K562 (cell line): Measurements from ENCODE around the gene SIRT7. TPM values are rescaled to one million over a fixed set of nuclear protein-coding genes. Genes with fewer than 3 reads are reported as not detected.
A peak's percentile ranks its signal among the peaks of the same experiment; 100 is the strongest.

ENCODE experiments used
- ATAC-seq: fragments of 200-7000 bp; cut with Tn5 transposase; 3 replicates; pipeline ENCODE4 v1.9.1; 2020; ENCODE audit warnings: moderate library complexity
- BruUV-seq: library from RNA; stranded (reverse); fragments of 400-500 nt; replicated peaks from 2 replicates; lab custom pipeline; 2021; lab: Mats Ljungman, UMichigan
- CTCF ChIA-PET: fragments of 300-600 bp; formaldehyde crosslinking; extraction: SDS; loops from one replicate; lab custom pipeline; 2021; ENCODE audit warnings: low intra/inter-chr PET ratio; lab: Yijun Ruan, JAX
- POLR2A ChIA-PET: fragments of 300-600, 350-650 bp; sonication (Branson Sonifier 250); formaldehyde crosslinking; extraction: SDS; loops from one replicate; lab custom pipeline; 2021; ENCODE audit warnings: antibody characterized with exemption, inconsistent platforms; lab: Yijun Ruan, JAX
- DNase-seq, 4 experiments: peaks; one replicate each; pipeline versions ENCODE4 v3.0.0 to v3.0.0-alpha.2; 2011 to 2018; ENCODE audit warnings: low spot score in 3 of 4, mixed read lengths in 3 of 4; ENCODE audit errors: extremely low read depth in 1 of 4
- FAIRE-seq: peaks from 2 replicates; lab custom pipeline; 2011; peaks lifted over from hg19 to GRCh38; lab: Jason Lieb, UNC
- H2AFZ ChIP-seq: 2 replicates; pipeline ENCODE4 v1.6.0; 2011; ENCODE audit warnings: low read depth, low read length, control low read depth, inconsistent platforms
- H3K27ac ChIP-seq: fragments of 200-600 bp; 3 replicates; pipeline ENCODE4 v1.8.0; 2011; ENCODE audit warnings: low read depth, mild to moderate bottlenecking, control low read depth, inconsistent platforms, low read length, moderate library complexity, mixed read lengths; ENCODE audit errors: extremely low read depth
- H3K27me3 ChIP-seq, 2 experiments: fragments of 300-600 bp in 1 of 2; 2 replicates in 1 of 2; 3 replicates in 1 of 2; pipeline versions ENCODE4 v1.6.0 to v1.8.0; 2011; ENCODE audit warnings: inconsistent platforms in 2 of 2, low read length in 2 of 2, mild to moderate bottlenecking in 1 of 2, mixed read lengths in 1 of 2, moderate library complexity in 1 of 2; ENCODE audit not compliant: control insufficient read depth in 2 of 2, insufficient read depth in 2 of 2
- H3K36me3 ChIP-seq: fragments of 300-600 bp; 3 replicates; pipeline ENCODE4 v1.8.0; 2011; ENCODE audit warnings: mild to moderate bottlenecking, low read length, inconsistent platforms; ENCODE audit not compliant: control insufficient read depth, insufficient read depth
- H3K4me1 ChIP-seq, 2 experiments: fragments of 200-600 bp in 1 of 2; replicated peaks in 1 of 2; 2 replicates in 1 of 2; 3 replicates in 1 of 2; pipeline versions ENCODE4 v1.5.1 to v1.8.0; 2011; ENCODE audit warnings: inconsistent platforms in 2 of 2, low read length in 2 of 2, mild to moderate bottlenecking in 1 of 2, mixed read lengths in 1 of 2, moderate library complexity in 1 of 2; ENCODE audit not compliant: control insufficient read depth in 2 of 2, insufficient read depth in 2 of 2
- H3K4me2 ChIP-seq: 2 replicates; pipeline ENCODE4 v1.6.1; 2011; ENCODE audit warnings: low read length, control low read depth, inconsistent platforms, mixed read lengths; ENCODE audit not compliant: insufficient read depth
- H3K4me3 ChIP-seq: fragments of 200-600 bp; sonication (generic), shearing (Covaris generic); 2 replicates; pipeline ENCODE4 v1.5.1; 2016; ENCODE audit warnings: control low read depth, inconsistent platforms
- H3K79me2 ChIP-seq: fragments of 200-600 bp; 3 replicates; pipeline ENCODE4 v1.8.0; 2011; ENCODE audit warnings: low read length, inconsistent platforms; ENCODE audit not compliant: control insufficient read depth, insufficient read depth
- H3K9ac ChIP-seq, 2 experiments: 2 replicates each; pipeline versions ENCODE4 v1.6.0 to v1.6.1; 2011; ENCODE audit warnings: low read depth in 2 of 2, low read length in 2 of 2, control low read depth in 1 of 2, inconsistent platforms in 1 of 2, mild to moderate bottlenecking in 1 of 2, mixed read lengths in 1 of 2; ENCODE audit not compliant: insufficient read depth in 1 of 2
- H3K9me1 ChIP-seq: one replicate; pipeline ENCODE4 v1.6.0; 2011; ENCODE audit warnings: inconsistent platforms, mild to moderate bottlenecking, low read length, moderate library complexity; ENCODE audit not compliant: control insufficient read depth, insufficient read depth
- H3K9me3 ChIP-seq: replicated peaks from 2 replicates; pipeline ENCODE4 v1.5.1; 2011; ENCODE audit warnings: low read depth, low read length, inconsistent platforms; ENCODE audit not compliant: control insufficient read depth, insufficient read depth
- H4K20me1 ChIP-seq: replicated peaks from 2 replicates; pipeline ENCODE4 v1.6.1; 2011; ENCODE audit warnings: low read length, inconsistent platforms, mixed read lengths; ENCODE audit not compliant: control insufficient read depth, insufficient read depth
- MBD1 ChIP-seq: fragments of 250-450 bp; sonication (Bioruptor Pico); IDR thresholded peaks from 2 replicates; pipeline ENCODE4 v1.8.0; 2022; ENCODE audit warnings: inconsistent platforms
- RREB1 ChIP-seq: fragments of 250-450 bp; sonication (Bioruptor Pico); IDR thresholded peaks from 2 replicates; pipeline ENCODE4 v1.4.0; 2020
- STAT6 ChIP-seq: sonication (generic); formaldehyde crosslinking; IDR thresholded peaks from 2 replicates; pipeline ENCODE4 v1.8.1; 2023; ENCODE audit warnings: mild to moderate bottlenecking, missing genetic modification reagents
- ZFX ChIP-seq: sonication (generic); formaldehyde crosslinking; IDR thresholded peaks from 2 replicates; pipeline ENCODE4 v1.8.0; 2022; ENCODE audit warnings: mild to moderate bottlenecking, missing genetic modification reagents, moderate library complexity
- WGBS: fragments of 100-300 bp; shearing (Covaris generic); methylation state at CpG from one replicate; pipeline ENCODE4 v1.1.6; 2016; ENCODE audit warnings: low coverage, mixed read lengths; ENCODE audit not compliant: insufficient coverage; ENCODE audit errors: missing lambda C conversion rate; 5-methylcytosine and 5-hydroxymethylcytosine counted together
- in situ Hi-C: fragments of 300-500 bp; cut with MboI; formaldehyde crosslinking; loops from 4 replicates; pipeline ENCODE4 v1.15.0; 2018; ENCODE audit warnings: inconsistent platforms, mixed read lengths
- intact Hi-C: fragments of 100-400 bp; cut with micrococcal nuclease; formaldehyde crosslinking; loops from 2 replicates; pipeline ENCODE4 v1.14.2; 2022
- polyA plus RNA-seq, 8 experiments: library from polyadenylated mRNA; depleted of rRNA in 4 of 8; stranded (reverse) in 5 of 8; unstranded in 3 of 8; fragments of >200 nt; fragmentation: Nextera tagmentation in 2 of 8; fragmentation: Illumina TruSeq in 1 of 8; extraction: Ambion mirVana in 2 of 8; extraction: Trizol in 1 of 8; gene quantifications; 2 replicates each; pipeline versions ENCODE4 v1.2.1 to v1.2.3, GENCODE V29; 2011 to 2014; ENCODE audit warnings: inconsistent platforms in 1 of 8, missing spikeins in 1 of 8
- total RNA-seq, 7 experiments: library from RNA; depleted of rRNA in 6 of 7; stranded (reverse); fragments of >200 nt in 6 of 7; fragmentation: Illumina TruSeq in 2 of 7; extraction: Trizol in 2 of 7; gene quantifications; 2 replicates each; pipeline versions ENCODE4 v1.2.1 to v1.2.3, GENCODE V29; 2011 to 2021; ENCODE audit warnings: low replicate concordance in 1 of 7
- TF ChIP-seq, protein P1 (sequence below): fragments of 250-450 bp; sonication (Bioruptor Pico); IDR thresholded peaks from 2 replicates; pipeline ENCODE4 v1.9.0; 2021; ENCODE audit warnings: mild to moderate bottlenecking, inconsistent platforms

SIRT7 gene
- total and polyA plus RNA-seq, 9 of the 15 experiments (the other 6 are each of a cell fraction or from before 2014, with no cell fraction given), result 1.6 to 54.8 (median 20.3) TPM

DNA sequence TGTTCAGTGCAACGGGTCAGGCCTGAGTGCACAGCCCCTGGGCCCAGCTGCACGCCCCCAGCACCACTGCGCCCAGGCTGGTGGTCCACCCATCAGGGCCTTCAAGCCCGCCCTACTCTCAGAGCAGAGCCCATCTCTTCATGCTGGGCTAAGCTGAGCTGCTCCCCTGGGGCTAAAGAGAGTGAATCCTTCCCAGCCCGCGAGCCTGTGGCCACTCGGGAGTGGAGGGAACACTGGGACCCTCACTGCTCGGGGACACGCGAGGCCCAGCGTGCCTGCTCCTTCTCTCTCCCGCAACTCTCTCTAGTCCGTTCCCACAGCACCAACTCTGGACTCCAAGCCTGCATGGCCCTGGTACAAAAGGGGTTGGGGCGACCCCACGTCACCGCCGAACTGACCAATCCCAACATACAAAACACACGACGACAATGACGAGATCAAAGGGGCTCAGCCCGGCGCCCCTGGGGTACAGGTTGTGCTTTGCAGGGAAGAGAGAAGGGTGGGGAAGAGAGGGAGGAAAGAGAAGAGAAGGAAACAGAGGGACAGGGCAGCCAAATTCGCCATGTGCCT, 4.1 kb upstream of the SIRT7 start:
- 44% methylated on average over 20 of the region's 23 CpGs for WGBS
- H3K9me1 ChIP-seq, result peaks cover 6% of the 10 kb centered on the region
- peaks cover 44% of the 10 kb centered on the region for H3K36me3 ChIP-seq
- peak overlapping the region; percentile 75 to 95 for H3K9ac ChIP-seq
- intact Hi-C loops, result no loop called here
- H3K4me3 ChIP-seq, result peak overlapping the region; percentile 53
- DNase-seq (peak in 3 of 4 experiments; percentile 42 to 53 (median 46)), FAIRE-seq (peak; percentile 67), ATAC-seq (no peak)
- H4K20me1 ChIP-seq, result peaks cover 24% of the 10 kb centered on the region; the same call in 1 of the 2 replicates
- BruUV-seq, result no TSS peak
- ChIA-PET CTCF (interaction anchor here (0.7 kb wide), 1 partner anchor 863 kb away, joined by 4 read pairs; no protein-coding TSS in a partner anchor), POLR2A (interaction anchor here (0.6 to 2.3 kb wide), 4 partner anchors 10 to 61 kb away, joined by 3 to 46 read pairs (median 4); partner anchors contain the start of genes P4HB and PCYT2)
- peak overlapping the region; percentile 89 for H3K4me2 ChIP-seq
- in situ Hi-C loops, result no loop called here
- H3K79me2 ChIP-seq, result peaks cover 97% of the 10 kb centered on the region
- H3K4me1 ChIP-seq, result peaks cover 47 to 95% of the 10 kb centered on the region in 2 experiments
- H3K9me3 ChIP-seq, result no peaks in the 10 kb centered on the region
- no peak overlapping the region for H2AFZ ChIP-seq
- no peaks in the 10 kb centered on the region for H3K27me3 ChIP-seq
- peak overlapping the region; percentile 98 for H3K27ac ChIP-seq
- TF ChIP-seq ZFX (CRISPR knock-in tag), result peak; percentile 24; the same call in 1 of the 2 replicates
- 0 out of 2 replicates have a peak, but pooled peaks have one; percentile 66 for TF ChIP-seq STAT6 (CRISPR knock-in tag)
- TF ChIP-seq, protein P1, sequence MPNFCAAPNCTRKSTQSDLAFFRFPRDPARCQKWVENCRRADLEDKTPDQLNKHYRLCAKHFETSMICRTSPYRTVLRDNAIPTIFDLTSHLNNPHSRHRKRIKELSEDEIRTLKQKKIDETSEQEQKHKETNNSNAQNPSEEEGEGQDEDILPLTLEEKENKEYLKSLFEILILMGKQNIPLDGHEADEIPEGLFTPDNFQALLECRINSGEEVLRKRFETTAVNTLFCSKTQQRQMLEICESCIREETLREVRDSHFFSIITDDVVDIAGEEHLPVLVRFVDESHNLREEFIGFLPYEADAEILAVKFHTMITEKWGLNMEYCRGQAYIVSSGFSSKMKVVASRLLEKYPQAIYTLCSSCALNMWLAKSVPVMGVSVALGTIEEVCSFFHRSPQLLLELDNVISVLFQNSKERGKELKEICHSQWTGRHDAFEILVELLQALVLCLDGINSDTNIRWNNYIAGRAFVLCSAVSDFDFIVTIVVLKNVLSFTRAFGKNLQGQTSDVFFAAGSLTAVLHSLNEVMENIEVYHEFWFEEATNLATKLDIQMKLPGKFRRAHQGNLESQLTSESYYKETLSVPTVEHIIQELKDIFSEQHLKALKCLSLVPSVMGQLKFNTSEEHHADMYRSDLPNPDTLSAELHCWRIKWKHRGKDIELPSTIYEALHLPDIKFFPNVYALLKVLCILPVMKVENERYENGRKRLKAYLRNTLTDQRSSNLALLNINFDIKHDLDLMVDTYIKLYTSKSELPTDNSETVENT, result 0 out of 2 replicates have a peak, but pooled peaks have one; percentile 21
- TF ChIP-seq RREB1 (CRISPR knock-in tag), result no peak
- TF ChIP-seq MBD1 (CRISPR knock-in tag), result 0 out of 2 replicates have a peak, but pooled peaks have one; percentile 11
